Neural cell (in vitro differentiated cells): ENCODE data around the gene NET1.

Experiments
- CTCF ChIP-seq: fragments of 450-650 bp; IDR thresholded peaks from 2 replicates; pipeline ENCODE4 v1.5.1; 2014; ENCODE audit warnings: antibody characterized with exemption, mild to moderate bottlenecking, moderate library complexity; ENCODE audit not compliant: poor library complexity, severe bottlenecking
- EZH2 ChIP-seq: fragments of 200-600, 300-800 bp; shearing (Covaris generic), sonication (generic); IDR thresholded peaks from 2 replicates; pipeline ENCODE4 v1.6.1; 2014; ENCODE audit warnings: antibody characterized with exemption, low read length, borderline replicate concordance, mild to moderate bottlenecking; ENCODE audit not compliant: insufficient read depth, poor library complexity, severe bottlenecking
- POLR2AphosphoS5 ChIP-seq: IDR thresholded peaks from 2 replicates; pipeline ENCODE4 v1.6.1; 2012

GRCh38 chr10:5478694-5479305 lies 66.4 kb downstream of the NET1 start:
- TF ChIP-seq EZH2: no peak
- TF ChIP-seq CTCF: no peak
- no peak for TF ChIP-seq POLR2AphosphoS5
